ENCODE data around the gene RSAD2. TPM values are rescaled to one million over a fixed set of nuclear protein-coding genes. Genes with fewer than 3 reads are reported as not detected.

Gene RSAD2
- total RNA-seq = 4.2 and 99.7 TPM in 2 replicates

GRCh38 chr2:6877402-6878304 lies at the start of gene RSAD2:
TSS of gene RSAD2 (plus strand) at chr2:6877777. CDS start at chr2:6877801, 24 bp downstream.

GRCh38 chr2:6865346-6866274 lies 12.0 kb upstream of the RSAD2 start, which contains the start of gene CMPK2:
TSS of gene CMPK2 (minus strand) at chr2:6865907. CDS start at chr2:6865696, 211 bp downstream.

GRCh38 chr2:6917071-6917760 lies 39.6 kb downstream of the RSAD2 start, which contains the start of gene RNF144A:
TSS of gene RNF144A (plus strand) at chr2:6917412. CDS start at chr2:6996927, 79,515 bp downstream.

Other genes with a start within 250 kb of the RSAD2 start
- 9.7 and 57.6 TPM in 2 replicates for gene CMPK2, start 11.9 kb upstream of the RSAD2 start, total RNA-seq
- 9.9 and 13.6 TPM in 2 replicates for gene RNF144A, start 39.6 kb downstream of the RSAD2 start, total RNA-seq

All from epithelial cell of umbilical artery (primary cell).